ENCODE data around the gene PID1.

- TF ChIP-seq POLR2A (IDR thresholded peaks at IDR 0.05) (no peak), CTCF (IDR thresholded peaks at IDR 0.05) (no peak)
These were observed 92.4 kb downstream of the PID1 start for GRCh38 chr2:229178706-229179105.

All from esophagus squamous epithelium (tissue), 4 donors.